Activated naive CD4-positive, alpha-beta T cell treated with anti-CD3 and anti-CD28 coated beads, Interleukin-2, amount 10 ng/mL, durations not matched to agents 7 days and 5 days (primary cell): ENCODE results near the gene CCDC107.
"Not testable (repeated sequence)": the region's sequence is repeated elsewhere in the genome, so short reads cannot be mapped to it uniquely, and the experiment has no call there.

ENCODE experiments used
- CTCF ChIA-PET: fragments of 350-600 bp; sonication (Branson Sonifier 250); formaldehyde crosslinking; loops from one replicate; lab custom pipeline; 2021; ENCODE audit warnings: antibody characterized with exemption; lab: Charles Lee
- DNase-seq: peaks from one replicate; pipeline ENCODE4 v3.0.0-alpha.2; 2020
- H3K27ac Mint-ChIP-seq: one replicate; pipeline ENCODE4 v1.8.0; 2021; ENCODE audit warnings: mild to moderate bottlenecking, moderate library complexity, mixed read lengths
- H3K27me3 Mint-ChIP-seq: one replicate; pipeline ENCODE4 v1.8.0; 2021; ENCODE audit warnings: mild to moderate bottlenecking, mixed read lengths
- H3K36me3 Mint-ChIP-seq: one replicate; pipeline ENCODE4 v1.8.0; 2021; ENCODE audit warnings: mixed read lengths
- H3K4me1 Mint-ChIP-seq: one replicate; pipeline ENCODE4 v1.8.0; 2021; ENCODE audit warnings: mixed read lengths
- H3K4me3 Mint-ChIP-seq: one replicate; pipeline ENCODE4 v1.8.0; 2021; ENCODE audit warnings: mild to moderate bottlenecking, moderate library complexity, mixed read lengths
- H3K9me3 Mint-ChIP-seq: one replicate; pipeline ENCODE4 v1.8.0; 2021; ENCODE audit warnings: mixed read lengths

The CCDC107 gene

GRCh38 chr9:35658137-35658967 lies at the start of gene CCDC107:
Gene CCDC107, plus strand, starts transcription at chr9:35658292. Its CDS starts 88 bp downstream, at chr9:35658380.
- Mint-ChIP-seq H3K27me3 (peaks cover 18% of the 10 kb centered on the region), H3K4me3 (peak within 1 kb of the TSS; percentile 81), H3K36me3 (peaks cover 39% of the 10 kb centered on the region), H3K9me3 (no peaks in the 10 kb centered on the region), H3K27ac (peak within 1 kb of the TSS; percentile 96), H3K4me1 (peaks cover 73% of the 10 kb centered on the region)
- DNase-seq, result peak; percentile 85
- CTCF ChIA-PET, result interaction anchor here (0.6 to 13.6 kb wide), 23 partner anchors 9 to 180 kb away, joined by 3 to 96 read pairs (median 4); partner anchors contain the start of genes CD72, CREB3, GBA2 and RGP1

GRCh38 chr9:35609001-35609819 lies 48.9 kb upstream of the CCDC107 start:
- H3K36me3 Mint-ChIP-seq, result peaks cover 22% of the 10 kb centered on the region
- H3K4me1 Mint-ChIP-seq, result peaks cover 25% of the 10 kb centered on the region
- H3K9me3 Mint-ChIP-seq, result no peaks in the 10 kb centered on the region
- DNase-seq, result no peak
- H3K4me3 Mint-ChIP-seq, result no peak overlapping the region
- H3K27me3 Mint-ChIP-seq, result peaks cover 10% of the 10 kb centered on the region
- CTCF ChIA-PET, result interaction anchor here (0.6 to 6.2 kb wide), 4 partner anchors 49 to 91 kb away, joined by 3 to 41 read pairs (median 4); partner anchors contain the start of genes ARHGEF39, CCDC107 and RMRP
- no peak overlapping the region for H3K27ac Mint-ChIP-seq

GRCh38 chr9:35609820-35610163 lies 48.3 kb upstream of the CCDC107 start:
- peaks cover 22% of the 10 kb centered on the region for H3K36me3 Mint-ChIP-seq
- no peak for DNase-seq
- no peak overlapping the region for H3K27ac Mint-ChIP-seq
- CTCF ChIA-PET, result interaction anchor here (1.5 to 6.2 kb wide), 5 partner anchors 48 to 122 kb away, joined by 3 to 41 read pairs (median 12); partner anchors contain the start of genes ARHGEF39, CCDC107, CREB3 and RMRP
- no peaks in the 10 kb centered on the region for H3K9me3 Mint-ChIP-seq
- peaks cover 21% of the 10 kb centered on the region for H3K4me1 Mint-ChIP-seq
- H3K4me3 Mint-ChIP-seq, result no peak overlapping the region
- peaks cover 16% of the 10 kb centered on the region for H3K27me3 Mint-ChIP-seq

GRCh38 chr9:35611230-35611797 lies 46.8 kb upstream of the CCDC107 start:
- H3K9me3 Mint-ChIP-seq, result no peaks in the 10 kb centered on the region
- peak; percentile 70 for DNase-seq
- peaks cover 25% of the 10 kb centered on the region for H3K4me1 Mint-ChIP-seq
- H3K4me3 Mint-ChIP-seq, result no peak overlapping the region
- H3K36me3 Mint-ChIP-seq, result peaks cover 21% of the 10 kb centered on the region
- CTCF ChIA-PET, result interaction anchor here (0.7 to 6.2 kb wide), 22 partner anchors 9 to 203 kb away, joined by 3 to 41 read pairs (median 6); partner anchors contain the start of genes ARHGEF39, CCDC107, CREB3 and HINT2
- peaks cover 27% of the 10 kb centered on the region for H3K27me3 Mint-ChIP-seq
- H3K27ac Mint-ChIP-seq, result no peak overlapping the region

- H3K9me3 Mint-ChIP-seq, DNase-seq, H3K4me3 Mint-ChIP-seq, H3K27ac Mint-ChIP-seq: not testable (repeated sequence)
- Mint-ChIP-seq H3K27me3 (peaks cover 27% of the 10 kb centered on the region), H3K36me3 (peaks cover 16% of the 10 kb centered on the region), H3K4me1 (peaks cover 26% of the 10 kb centered on the region)
- CTCF ChIA-PET, result interaction anchor here (1.2 to 6.2 kb wide), 16 partner anchors 8 to 167 kb away, joined by 3 to 41 read pairs (median 8); partner anchors contain the start of genes ARHGEF39, CCDC107, CREB3 and RMRP
Measured at GRCh38 chr9:35612066-35612465, 46.0 kb upstream of the CCDC107 start.

GRCh38 chr9:35612843-35613242 lies 45.2 kb upstream of the CCDC107 start:
- peaks cover 26% of the 10 kb centered on the region for H3K4me1 Mint-ChIP-seq
- H3K9me3 Mint-ChIP-seq, result no peaks in the 10 kb centered on the region
- CTCF ChIA-PET, result interaction anchor here (0.8 to 6.2 kb wide), 7 partner anchors 17 to 166 kb away, joined by 3 to 41 read pairs (median 11); partner anchors contain the start of genes ARHGEF39, CCDC107, RMRP and SIT1
- peaks cover 11% of the 10 kb centered on the region for H3K36me3 Mint-ChIP-seq
- no peak overlapping the region for H3K4me3 Mint-ChIP-seq
- no peak for DNase-seq
- no peak overlapping the region for H3K27ac Mint-ChIP-seq
- peaks cover 27% of the 10 kb centered on the region for H3K27me3 Mint-ChIP-seq

GRCh38 chr9:35615981-35616680 lies 42.0 kb upstream of the CCDC107 start:
- Mint-ChIP-seq H3K27me3 (peaks cover 27% of the 10 kb centered on the region), H3K9me3 (no peaks in the 10 kb centered on the region), H3K27ac (peak overlapping the region; percentile 50), H3K4me3 (peak overlapping the region; percentile 80), H3K36me3 (no peaks in the 10 kb centered on the region), H3K4me1 (peaks cover 52% of the 10 kb centered on the region)
- no peak for DNase-seq
- CTCF ChIA-PET, result interaction anchor here (0.7 to 7.0 kb wide), 19 partner anchors 8 to 115 kb away, joined by 3 to 81 read pairs (median 5); partner anchors contain the start of genes ARHGEF39, CCDC107, RMRP and SIT1

GRCh38 chr9:35616681-35617459 lies 41.2 kb upstream of the CCDC107 start:
- peak overlapping the region; percentile 80 for H3K4me3 Mint-ChIP-seq
- no peaks in the 10 kb centered on the region for H3K9me3 Mint-ChIP-seq
- peak; percentile 79 for DNase-seq
- peak overlapping the region; percentile 79 for H3K27ac Mint-ChIP-seq
- H3K4me1 Mint-ChIP-seq, result peaks cover 49% of the 10 kb centered on the region
- CTCF ChIA-PET, result interaction anchor here (0.7 to 7.0 kb wide), 20 partner anchors 8 to 131 kb away, joined by 3 to 81 read pairs (median 4); partner anchors contain the start of genes ARHGEF39, CCDC107, CREB3 and RMRP
- peaks cover 27% of the 10 kb centered on the region for H3K27me3 Mint-ChIP-seq
- no peaks in the 10 kb centered on the region for H3K36me3 Mint-ChIP-seq

- no peak for DNase-seq
- Mint-ChIP-seq H3K27ac (peak overlapping the region; percentile 79), H3K36me3 (no peaks in the 10 kb centered on the region), H3K27me3 (peaks cover 27% of the 10 kb centered on the region), H3K9me3 (no peaks in the 10 kb centered on the region), H3K4me3 (peak overlapping the region; percentile 80), H3K4me1 (peaks cover 49% of the 10 kb centered on the region)
- CTCF ChIA-PET, result interaction anchor here (0.7 to 7.0 kb wide), 13 partner anchors 8 to 131 kb away, joined by 3 to 81 read pairs (median 11); partner anchors contain the start of genes ARHGEF39, CCDC107, CREB3 and RMRP
Measured at GRCh38 chr9:35617548-35617947, 40.5 kb upstream of the CCDC107 start.

- DNase-seq, result no peak
- CTCF ChIA-PET, result interaction anchor here (0.7 to 7.0 kb wide), 5 partner anchors 29 to 110 kb away, joined by 3 to 81 read pairs (median 11); partner anchors contain the start of genes CCDC107, RMRP and SIT1
- no peaks in the 10 kb centered on the region for H3K36me3 Mint-ChIP-seq
- H3K4me3 Mint-ChIP-seq, result peak within 1 kb of the TSS; percentile 80
- H3K27ac Mint-ChIP-seq, result peak within 1 kb of the TSS; percentile 79
- H3K27me3 Mint-ChIP-seq, result peaks cover 25% of the 10 kb centered on the region
- H3K4me1 Mint-ChIP-seq, result peaks cover 49% of the 10 kb centered on the region
- no peaks in the 10 kb centered on the region for H3K9me3 Mint-ChIP-seq
Measured at GRCh38 chr9:35618325-35618727, 39.8 kb upstream of the CCDC107 start, which contains the start of gene CD72. Gene CD72, minus strand, starts transcription at chr9:35618413. Its CDS starts 110 bp downstream, at chr9:35618303.

GRCh38 chr9:35618854-35619799 lies 39.0 kb upstream of the CCDC107 start:
- Mint-ChIP-seq H3K36me3 (no peaks in the 10 kb centered on the region), H3K4me1 (peaks cover 49% of the 10 kb centered on the region), H3K27ac (peak overlapping the region; percentile 77), H3K27me3 (peaks cover 17% of the 10 kb centered on the region), H3K9me3 (no peaks in the 10 kb centered on the region), H3K4me3 (peak overlapping the region; percentile 33)
- DNase-seq, result peak; percentile 61
- CTCF ChIA-PET, result interaction anchor here (0.6 to 7.0 kb wide), 9 partner anchors 8 to 135 kb away, joined by 3 to 81 read pairs (median 4); partner anchors contain the start of genes MSMP and SIT1
